ENCODE results near the gene ALLC. TPM values are rescaled to one million over a fixed set of nuclear protein-coding genes. Genes with fewer than 3 reads are reported as not detected.
A peak's percentile ranks its signal among the peaks of the same experiment; 100 is the strongest.
"Not testable (repeated sequence)": the region's sequence is repeated elsewhere in the genome, so short reads cannot be mapped to it uniquely, and the experiment has no call there.

Gene ALLC
- total and polyA plus RNA-seq, 7 donors = not detected

DNA sequence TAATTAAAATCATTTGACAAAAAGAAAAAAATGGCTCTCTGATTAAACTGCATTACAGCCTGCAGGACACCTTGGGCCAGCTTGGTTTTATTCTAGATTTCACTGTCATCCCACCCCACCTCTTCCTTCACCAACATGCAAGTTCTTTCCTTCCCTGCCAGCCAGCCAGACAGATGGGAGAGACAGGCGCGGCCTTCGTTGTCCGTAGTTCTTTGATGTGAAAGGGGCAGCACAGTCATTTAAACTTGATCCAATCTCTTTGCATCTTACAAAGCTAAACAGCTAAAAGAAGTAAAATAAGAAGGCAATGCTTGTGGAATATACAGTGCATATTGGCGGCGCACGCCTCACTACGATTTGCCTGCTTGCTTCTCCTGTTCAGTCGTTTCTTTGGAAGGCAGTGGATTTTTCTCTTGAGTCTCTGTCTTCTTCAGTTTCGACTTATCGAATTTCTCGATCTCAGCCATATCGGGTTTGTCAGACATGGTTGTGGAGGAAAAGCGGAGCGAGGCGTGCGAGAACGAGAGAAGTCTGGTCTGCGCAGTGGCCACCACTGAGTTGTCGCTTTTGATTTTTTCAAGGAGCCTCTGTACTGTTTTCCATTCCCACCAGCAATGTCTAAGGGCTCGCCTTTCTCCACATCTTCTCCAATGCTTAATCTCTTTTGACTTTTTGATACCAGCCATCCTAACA, 40.7 kb upstream of the ALLC start:
- Histone ChIP-seq H3K4me1 (no peaks in the 10 kb centered on the region), H3K27me3 (no peaks in the 10 kb centered on the region), H3K4me3 (no peak overlapping the region), H3K27ac (no peak overlapping the region), H3K9me3 (no peaks in the 10 kb centered on the region), H3K36me3 (no peaks in the 10 kb centered on the region)
- TF ChIP-seq, protein P1, sequence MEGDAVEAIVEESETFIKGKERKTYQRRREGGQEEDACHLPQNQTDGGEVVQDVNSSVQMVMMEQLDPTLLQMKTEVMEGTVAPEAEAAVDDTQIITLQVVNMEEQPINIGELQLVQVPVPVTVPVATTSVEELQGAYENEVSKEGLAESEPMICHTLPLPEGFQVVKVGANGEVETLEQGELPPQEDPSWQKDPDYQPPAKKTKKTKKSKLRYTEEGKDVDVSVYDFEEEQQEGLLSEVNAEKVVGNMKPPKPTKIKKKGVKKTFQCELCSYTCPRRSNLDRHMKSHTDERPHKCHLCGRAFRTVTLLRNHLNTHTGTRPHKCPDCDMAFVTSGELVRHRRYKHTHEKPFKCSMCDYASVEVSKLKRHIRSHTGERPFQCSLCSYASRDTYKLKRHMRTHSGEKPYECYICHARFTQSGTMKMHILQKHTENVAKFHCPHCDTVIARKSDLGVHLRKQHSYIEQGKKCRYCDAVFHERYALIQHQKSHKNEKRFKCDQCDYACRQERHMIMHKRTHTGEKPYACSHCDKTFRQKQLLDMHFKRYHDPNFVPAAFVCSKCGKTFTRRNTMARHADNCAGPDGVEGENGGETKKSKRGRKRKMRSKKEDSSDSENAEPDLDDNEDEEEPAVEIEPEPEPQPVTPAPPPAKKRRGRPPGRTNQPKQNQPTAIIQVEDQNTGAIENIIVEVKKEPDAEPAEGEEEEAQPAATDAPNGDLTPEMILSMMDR (IDR thresholded peaks at IDR 0.05) = no peak
- TF ChIP-seq EP300 (IDR thresholded peaks at IDR 0.05) (no peak), POLR2A (IDR thresholded peaks at IDR 0.05) (no peak), POLR2AphosphoS5 (IDR thresholded peaks at IDR 0.05) (no peak)
- intact Hi-C loops (cut with DNase I) = no loop called here
- WGBS, 2 donors = 97% methylated on average over 21 of the region's 21 CpGs
- DNase-seq = peak; percentile 8

DNA sequence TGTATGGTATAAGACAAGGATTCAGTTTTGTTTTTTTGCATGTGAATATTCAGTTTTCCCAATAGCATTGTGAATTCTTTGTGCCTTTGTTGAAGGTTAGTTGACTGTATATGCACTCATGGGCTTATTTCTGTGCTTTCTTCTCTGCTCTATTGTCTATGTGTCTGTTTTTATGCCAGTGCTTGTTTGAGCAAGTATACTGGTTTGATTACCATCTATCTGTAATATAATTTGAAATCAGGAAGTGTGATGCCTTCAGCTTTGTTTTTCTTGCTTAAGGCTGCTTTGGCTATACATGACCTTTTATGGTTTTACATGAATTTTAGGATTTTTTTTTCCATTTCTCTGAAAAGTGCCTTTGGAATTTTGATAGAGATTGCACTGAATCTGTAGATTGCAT, 39.6 kb upstream of the ALLC start:
- Histone ChIP-seq H3K4me1 (no peaks in the 10 kb centered on the region), H3K27me3 (no peaks in the 10 kb centered on the region), H3K27ac (no peak overlapping the region), H3K4me3 (no peak overlapping the region), H3K9me3 (no peaks in the 10 kb centered on the region), H3K36me3 (no peaks in the 10 kb centered on the region)
- no peak for TF ChIP-seq POLR2AphosphoS5 (IDR thresholded peaks at IDR 0.05)
- no peak for TF ChIP-seq POLR2A (IDR thresholded peaks at IDR 0.05)
- no peak for TF ChIP-seq EP300 (IDR thresholded peaks at IDR 0.05)
- TF ChIP-seq, protein P1 (IDR thresholded peaks at IDR 0.05) = no peak
- DNase-seq = no peak
- intact Hi-C loops (cut with DNase I) = no loop called here

DNA sequence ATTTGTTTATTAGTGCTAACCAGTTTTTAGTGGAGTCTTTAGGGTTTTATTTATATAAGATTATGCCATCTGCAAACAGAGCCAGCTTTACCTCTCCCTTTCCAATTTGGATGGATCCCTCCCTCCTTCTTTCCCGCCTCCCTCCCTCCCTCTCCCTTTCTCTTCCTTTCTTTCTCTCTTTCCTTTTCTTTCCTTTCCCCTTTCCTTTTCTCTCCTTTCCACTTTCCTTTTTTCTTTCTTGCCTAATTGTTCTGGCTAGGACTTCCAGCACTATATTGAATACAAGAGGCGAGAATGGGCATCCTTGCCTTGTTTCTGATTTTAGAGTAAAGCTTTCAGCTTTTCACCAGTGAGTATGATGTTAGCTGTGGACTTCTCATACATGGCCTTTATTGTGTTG, 39.0 kb upstream of the ALLC start:
- intact Hi-C loops (cut with DNase I) = no loop called here
- no peaks in the 10 kb centered on the region for H3K36me3 ChIP-seq
- no peak overlapping the region for H3K27ac ChIP-seq
- TF ChIP-seq EP300 (IDR thresholded peaks at IDR 0.05) (no peak), POLR2A (IDR thresholded peaks at IDR 0.05) (no peak), POLR2AphosphoS5 (IDR thresholded peaks at IDR 0.05) (no peak)
- TF ChIP-seq, protein P1 (IDR thresholded peaks at IDR 0.05) = no peak
- DNase-seq = no peak
- 85 to 88% methylated on average over 2 of the region's 2 CpGs for WGBS, 2 donors
- no peaks in the 10 kb centered on the region for H3K9me3 ChIP-seq
- no peak overlapping the region for H3K4me3 ChIP-seq
- no peaks in the 10 kb centered on the region for H3K4me1 ChIP-seq
- H3K27me3 ChIP-seq = no peaks in the 10 kb centered on the region

DNA sequence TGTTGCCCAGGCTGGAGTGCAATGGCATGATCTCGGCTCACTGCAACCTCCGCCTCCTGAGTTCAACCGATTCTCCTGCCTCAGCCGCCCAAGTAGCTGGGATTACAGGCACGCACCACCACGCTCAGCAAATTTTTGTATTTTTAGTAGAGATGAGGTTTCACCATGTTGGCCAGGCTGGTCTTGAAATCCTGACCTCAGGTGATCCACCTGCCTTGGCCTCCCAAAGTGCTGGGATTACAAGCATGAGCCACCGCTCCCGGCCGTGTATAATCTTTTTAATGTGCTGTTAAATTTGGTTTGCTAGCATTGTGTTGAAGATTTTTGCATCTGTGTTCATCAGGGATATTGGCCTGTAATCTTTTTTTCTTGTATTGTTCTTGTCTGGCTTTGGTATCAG, 38.3 kb upstream of the ALLC start:
- intact Hi-C loops (cut with DNase I) = not testable (repeated sequence)

DNA sequence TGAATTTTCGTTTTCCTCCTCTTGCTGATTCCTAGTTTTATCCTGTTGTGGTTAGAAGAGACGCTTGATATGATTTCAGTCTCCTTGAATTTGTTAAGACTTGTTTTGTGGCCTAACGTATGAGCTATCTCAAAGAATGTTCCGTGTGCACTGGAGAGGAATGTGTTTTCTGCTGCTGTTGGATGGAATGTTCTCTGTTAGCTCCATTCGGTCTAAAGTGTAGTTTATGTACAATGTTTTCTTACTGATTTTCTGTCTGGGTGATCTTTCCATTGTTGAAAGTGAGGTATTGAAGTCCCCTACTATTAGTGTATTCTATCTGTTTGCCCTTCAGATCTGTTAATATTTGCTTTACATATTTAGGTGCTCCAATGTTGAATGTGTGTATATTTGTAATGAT, 37.2 kb upstream of the ALLC start:
- Histone ChIP-seq H3K36me3 (no peaks in the 10 kb centered on the region), H3K9me3 (no peaks in the 10 kb centered on the region), H3K27ac (no peak overlapping the region), H3K4me1 (no peaks in the 10 kb centered on the region), H3K4me3 (no peak overlapping the region), H3K27me3 (no peaks in the 10 kb centered on the region)
- intact Hi-C loops (cut with DNase I) = no loop called here
- TF ChIP-seq POLR2A (IDR thresholded peaks at IDR 0.05) (no peak), POLR2AphosphoS5 (IDR thresholded peaks at IDR 0.05) (no peak), EP300 (IDR thresholded peaks at IDR 0.05) (no peak)
- TF ChIP-seq, protein P1 (IDR thresholded peaks at IDR 0.05) = no peak
- 83 to 91% methylated on average over 5 of the region's 5 CpGs for WGBS, 2 donors
- DNase-seq = no peak

More for the DNA sequence above, 38.3 kb upstream of the ALLC start:
- H3K4me1 ChIP-seq, H3K36me3 ChIP-seq, H3K27ac ChIP-seq, H3K9me3 ChIP-seq, H3K4me3 ChIP-seq, H3K27me3 ChIP-seq: not testable (repeated sequence)
- 95 to 96% methylated on average over 9 of the region's 9 CpGs for WGBS, 2 donors
- peak; percentile 10 for DNase-seq
